Tibial nerve (tissue), 4 donors: ENCODE data around the gene INPP5A. TPM values are rescaled to one million over a fixed set of nuclear protein-coding genes. Genes with fewer than 3 reads are reported as not detected.

ENCODE experiments used
- DNase-seq, 2 donors: peaks; one replicate each; pipeline ENCODE4 v3.0.0-alpha.2; 2019; ENCODE audit warnings: low spot score in 2 of 2
- H3K27ac ChIP-seq, 4 donors: fragments of 200-600 bp; sonication (generic) in 3 of 4; one replicate each; pipeline ENCODE4 v1.5.1; 2017 to 2019; ENCODE audit warnings: mild to moderate bottlenecking in 1 of 4
- H3K27me3 ChIP-seq, 2 donors: fragments of 200-600 bp; sonication (generic) in 1 of 2; one replicate each; pipeline versions ENCODE4 v1.5.1 to v1.6.0; 2017 to 2019
- H3K36me3 ChIP-seq, 3 donors: fragments of 200-600 bp; sonication (generic); one replicate each; pipeline ENCODE4 v1.5.1; 2018 to 2019
- H3K4me1 ChIP-seq, 4 donors: fragments of 200-600 bp; sonication (generic) in 3 of 4; one replicate each; pipeline ENCODE4 v1.5.1; 2017 to 2019
- H3K4me3 ChIP-seq, 4 donors: fragments of 200-600 bp; sonication (generic) in 3 of 4; one replicate each; pipeline ENCODE4 v1.5.1; 2017 to 2019; ENCODE audit warnings: mild to moderate bottlenecking in 1 of 4, moderate library complexity in 1 of 4
- H3K9me3 ChIP-seq, 4 donors: fragments of 200-600 bp; sonication (generic) in 3 of 4; one replicate each; pipeline ENCODE4 v1.5.1; 2017 to 2019
- CTCF ChIP-seq, 5 experiments: fragments of 200-600 bp in 3 of 5; fragments of 450-650 bp in 2 of 5; sonication (generic) in 3 of 5; IDR thresholded peaks; one replicate each; pipeline ENCODE4 v1.5.1; 2016 to 2019; ENCODE audit warnings: antibody characterized with exemption in 5 of 5, mild to moderate bottlenecking in 3 of 5, moderate library complexity in 2 of 5
- EP300 ChIP-seq, 2 donors: sonication (generic); formaldehyde crosslinking; IDR thresholded peaks; one replicate each; pipeline ENCODE4 v1.6.1; 2017; ENCODE audit warnings: antibody characterized with exemption in 2 of 2, mild to moderate bottlenecking in 1 of 2
- POLR2A ChIP-seq, 2 donors: fragments of 450-650 bp; IDR thresholded peaks; one replicate each; pipeline ENCODE4 v1.6.1; 2017; ENCODE audit warnings: antibody characterized with exemption in 2 of 2, mild to moderate bottlenecking in 2 of 2, moderate library complexity in 2 of 2
- WGBS, 2 donors: methylation state at CpG; one replicate each; pipeline ENCODE4 v1.1.5; 2018; 5-methylcytosine and 5-hydroxymethylcytosine counted together
- total RNA-seq, 4 donors: library from RNA; depleted of rRNA; stranded (reverse); fragments of >200 nt; gene quantifications; one replicate each; pipeline ENCODE4 v1.1.0, GENCODE V29; 2016

The INPP5A gene
- total RNA-seq, 4 donors from 2014 or later = 73.8 to 101 (median 86.2) TPM

GRCh38 chr10:132779549-132780294 lies 242.1 kb downstream of the INPP5A start:
- Histone ChIP-seq H3K4me1 (peaks cover 0 to 6% (median 0%) of the 10 kb centered on the region in 4 donors), H3K36me3 (peaks cover 0 to 91% (median 9%) of the 10 kb centered on the region in 3 donors), H3K9me3 (peaks cover 0 to 5% (median 0%) of the 10 kb centered on the region in 4 donors), H3K27ac (no peak overlapping the region), H3K27me3 (peaks cover 0 to 16% of the 10 kb centered on the region in 2 donors), H3K4me3 (no peak overlapping the region)
- WGBS, 2 donors = 93 to 95% methylated on average over 38 to 41 of the region's 41 CpGs
- no peak for TF ChIP-seq EP300 (IDR thresholded peaks at IDR 0.05)
- TF ChIP-seq CTCF (IDR thresholded peaks at IDR 0.05) = no peak
- no peak for TF ChIP-seq POLR2A (IDR thresholded peaks at IDR 0.05)
- no peak for DNase-seq

- WGBS, 2 donors = 92 to 94% methylated on average over 11 to 12 of the region's 12 CpGs
Observed at GRCh38 chr10:132780356-132780755, 242.8 kb downstream of the INPP5A start.

GRCh38 chr10:132781556-132781955 lies 244.0 kb downstream of the INPP5A start:
- Histone ChIP-seq H3K27me3 (peaks cover 0 to 26% of the 10 kb centered on the region in 2 donors), H3K4me3 (no peak overlapping the region), H3K27ac (no peak overlapping the region), H3K36me3 (peaks cover 0 to 77% (median 9%) of the 10 kb centered on the region in 3 donors), H3K4me1 (peaks cover 0 to 22% (median 4%) of the 10 kb centered on the region in 4 donors), H3K9me3 (peaks cover 0 to 5% (median 0%) of the 10 kb centered on the region in 4 donors)
- DNase-seq = no peak
- 97 to 98% methylated on average over 19 of the region's 20 CpGs for WGBS, 2 donors
- TF ChIP-seq CTCF (IDR thresholded peaks at IDR 0.05) (no peak), EP300 (IDR thresholded peaks at IDR 0.05) (no peak), POLR2A (IDR thresholded peaks at IDR 0.05) (no peak)

More at GRCh38 chr10:132780356-132780755, 242.8 kb downstream of the INPP5A start:
- Histone ChIP-seq H3K27me3 (peaks cover 0 to 22% of the 10 kb centered on the region in 2 donors), H3K9me3 (peaks cover 0 to 5% (median 0%) of the 10 kb centered on the region in 4 donors), H3K27ac (no peak overlapping the region), H3K36me3 (peaks cover 0 to 89% (median 9%) of the 10 kb centered on the region in 3 donors), H3K4me3 (no peak overlapping the region), H3K4me1 (peaks cover 0 to 13% (median 0%) of the 10 kb centered on the region in 4 donors)
- no peak for TF ChIP-seq CTCF (IDR thresholded peaks at IDR 0.05)
- no peak for TF ChIP-seq EP300 (IDR thresholded peaks at IDR 0.05)
- no peak for TF ChIP-seq POLR2A (IDR thresholded peaks at IDR 0.05)
- DNase-seq = no peak

GRCh38 chr10:132783165-132783939 lies 245.8 kb downstream of the INPP5A start:
- TF ChIP-seq EP300 (IDR thresholded peaks at IDR 0.05) = no peak
- TF ChIP-seq CTCF (IDR thresholded peaks at IDR 0.05) = no peak
- TF ChIP-seq POLR2A (IDR thresholded peaks at IDR 0.05) = no peak
- peaks cover 0 to 40% (median 20%) of the 10 kb centered on the region in 4 donors for H3K4me1 ChIP-seq
- peaks cover 0 to 61% (median 9%) of the 10 kb centered on the region in 3 donors for H3K36me3 ChIP-seq
- DNase-seq = no peak
- H3K27me3 ChIP-seq = peaks cover 6 to 44% of the 10 kb centered on the region in 2 donors
- H3K4me3 ChIP-seq = no peak overlapping the region
- peaks cover 0 to 5% (median 0%) of the 10 kb centered on the region in 4 donors for H3K9me3 ChIP-seq
- WGBS, 2 donors = 88 to 91% methylated on average over 30 of the region's 30 CpGs
- H3K27ac ChIP-seq = no peak overlapping the region
